Hindlimb muscle (tissue), 1 donor: ENCODE data around the gene PAPSS1. TPM values are rescaled to one million over a fixed set of nuclear protein-coding genes. Genes with fewer than 3 reads are reported as not detected.
"Not testable (repeated sequence)": the region's sequence is repeated elsewhere in the genome, so short reads cannot be mapped to it uniquely, and the experiment has no call there.

Source experiments
- DNase-seq: peaks from one replicate; pipeline ENCODE4 v3.0.0-alpha.2; 2013
- polyA plus RNA-seq: library from polyadenylated mRNA; unstranded; fragments of 120-200 nt; gene quantifications from one replicate; pipeline ENCODE4 v1.2.1, GENCODE V29; 2013; ENCODE audit not compliant: insufficient read length

Gene PAPSS1
- polyA plus RNA-seq = 54.2 TPM

- DNase-seq = peak; percentile 100
Measured at GRCh38 chr4:107719922-107720722, at the start of gene PAPSS1. TSS of gene PAPSS1 (minus strand) at chr4:107720234. CDS start at chr4:107720179, 55 bp downstream.

- no peak for DNase-seq
Measured at GRCh38 chr4:107760281-107760947, 40.4 kb upstream of the PAPSS1 start.

- no peak for DNase-seq
Measured at GRCh38 chr4:107757864-107758476, 37.9 kb upstream of the PAPSS1 start.

- no peak for DNase-seq
Measured at GRCh38 chr4:107757283-107757682, 37.2 kb upstream of the PAPSS1 start.

- DNase-seq = no peak
Measured at GRCh38 chr4:107755841-107756356, 35.9 kb upstream of the PAPSS1 start.

DNA sequence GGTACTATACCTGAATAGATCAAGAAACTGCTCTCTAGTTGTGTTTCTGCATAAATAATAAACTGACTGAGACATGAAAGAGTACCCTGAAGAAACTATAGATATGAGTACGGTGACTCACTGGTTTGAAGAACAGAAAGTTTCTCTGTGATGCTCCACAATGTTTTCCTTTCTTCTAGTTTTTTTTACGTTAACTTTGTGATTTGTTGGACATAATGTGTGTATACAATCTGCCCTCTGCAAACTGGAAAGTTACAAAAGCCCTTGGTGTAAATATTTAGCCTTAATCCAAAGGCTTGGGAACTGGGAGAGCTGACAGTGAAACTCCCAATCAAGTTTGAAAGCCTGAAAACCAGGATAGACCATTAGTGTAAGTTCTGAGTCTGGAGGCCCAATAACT is 31.6 kb upstream of the PAPSS1 start:
- DNase-seq = no peak

GRCh38 chr4:107747748-107748486 is 27.9 kb upstream of the PAPSS1 start:
- no peak for DNase-seq

DNA sequence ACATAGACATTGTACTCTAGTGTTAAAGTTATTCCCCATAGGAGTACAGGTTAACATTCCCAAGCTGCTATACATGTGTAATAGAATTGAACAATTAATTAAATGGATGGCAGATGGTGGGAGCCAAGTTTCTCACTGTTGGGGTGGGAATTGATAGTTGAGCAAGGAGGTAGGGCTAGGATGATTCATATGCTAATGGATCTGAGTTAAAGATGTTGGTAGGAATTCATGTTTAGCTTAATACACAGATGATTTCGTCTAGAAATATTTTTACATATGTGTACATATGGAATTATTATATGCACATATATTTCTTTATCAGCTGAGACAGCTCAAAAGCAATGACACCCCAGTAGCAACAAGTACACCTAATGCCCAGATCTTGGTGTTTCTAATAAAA is 26.1 kb upstream of the PAPSS1 start:
- no peak for DNase-seq

- DNase-seq = no peak
Measured at GRCh38 chr4:107744532-107744931, 24.5 kb upstream of the PAPSS1 start.

DNA sequence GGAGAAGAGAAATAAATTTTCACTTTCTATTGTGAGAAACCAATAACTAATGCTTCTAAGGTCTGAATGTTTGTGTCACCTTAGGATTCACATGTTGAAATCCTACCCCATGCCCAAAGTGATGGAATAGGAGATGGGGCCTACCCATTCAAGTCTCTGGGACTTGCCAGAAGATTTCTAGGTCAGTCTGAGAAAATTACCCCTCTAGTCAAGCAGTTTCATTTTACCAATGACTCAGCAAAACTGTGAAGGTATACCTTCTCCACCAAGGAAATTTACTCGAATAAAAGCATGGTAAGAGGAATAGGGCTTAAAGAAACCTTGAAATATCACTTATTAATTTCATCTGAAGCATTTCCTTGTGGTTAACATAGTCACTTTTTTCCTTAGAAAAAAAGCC is 23.5 kb upstream of the PAPSS1 start:
- no peak for DNase-seq

DNA sequence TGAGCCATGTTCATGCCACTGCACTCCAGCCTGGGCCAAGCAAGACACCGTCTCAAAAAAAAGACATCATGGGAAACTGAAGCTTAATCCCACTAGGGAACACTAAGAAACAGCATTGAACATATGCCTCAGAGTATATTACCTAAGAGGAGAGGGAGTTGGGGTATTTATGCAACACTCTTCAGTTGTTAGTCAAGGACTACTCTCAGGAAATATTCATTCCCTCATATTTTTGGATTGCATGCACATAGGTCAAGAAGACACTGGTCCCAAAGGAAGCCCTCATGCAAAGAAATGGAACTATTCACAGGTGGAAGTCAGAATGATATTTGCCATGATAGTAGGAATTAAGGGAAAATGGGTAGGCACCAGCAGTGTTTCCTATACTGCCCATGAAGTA is 22.8 kb upstream of the PAPSS1 start:
- DNase-seq = no peak

- DNase-seq = no peak
Measured at GRCh38 chr4:107742196-107742595, 22.2 kb upstream of the PAPSS1 start.

- peak; percentile 38 for DNase-seq
Measured at GRCh38 chr4:107740950-107741701, 21.1 kb upstream of the PAPSS1 start.

DNA sequence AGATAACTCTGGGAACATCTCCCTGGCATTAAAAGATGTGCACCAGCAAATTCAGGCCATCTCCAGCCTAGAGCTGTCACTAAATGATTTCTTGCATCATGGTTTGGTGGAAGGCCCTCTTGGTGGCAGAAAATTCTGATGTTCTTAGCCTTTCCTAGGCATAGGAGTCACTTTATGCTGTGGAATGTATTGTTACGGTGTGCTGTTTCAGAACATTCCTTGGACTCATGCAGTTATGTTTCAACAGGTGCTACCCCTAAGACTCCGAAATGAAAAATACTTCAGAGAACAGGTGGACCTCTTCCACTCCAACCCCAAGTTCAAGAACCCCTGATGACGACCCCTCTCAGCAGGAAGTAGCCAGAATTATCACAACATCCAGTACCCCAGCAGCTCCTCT is 20.3 kb upstream of the PAPSS1 start:
- DNase-seq = no peak

DNA sequence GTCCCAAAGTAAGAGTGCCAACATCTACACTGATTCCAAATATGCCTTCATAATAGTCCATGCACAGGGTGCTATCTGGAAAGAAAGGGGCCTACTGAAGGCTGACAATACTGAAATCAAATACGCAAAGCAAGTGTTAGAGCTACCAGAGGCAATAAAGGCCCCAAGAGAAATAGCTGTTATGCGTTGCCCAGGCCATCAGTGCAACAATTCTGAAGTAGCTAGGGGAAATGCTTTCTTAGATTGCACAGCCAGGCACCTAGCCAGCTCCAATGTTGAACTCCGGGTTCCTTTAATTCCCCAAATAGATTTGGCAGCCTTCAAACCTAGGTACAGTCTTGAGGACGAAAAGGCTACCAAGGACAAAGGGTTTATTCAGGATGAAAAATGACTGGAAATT is 17.4 kb upstream of the PAPSS1 start:
- no peak for DNase-seq

GRCh38 chr4:107736924-107737448 is 17.0 kb upstream of the PAPSS1 start:
- no peak for DNase-seq

- DNase-seq = no peak
Measured at GRCh38 chr4:107736037-107736436, 16.0 kb upstream of the PAPSS1 start.

DNA sequence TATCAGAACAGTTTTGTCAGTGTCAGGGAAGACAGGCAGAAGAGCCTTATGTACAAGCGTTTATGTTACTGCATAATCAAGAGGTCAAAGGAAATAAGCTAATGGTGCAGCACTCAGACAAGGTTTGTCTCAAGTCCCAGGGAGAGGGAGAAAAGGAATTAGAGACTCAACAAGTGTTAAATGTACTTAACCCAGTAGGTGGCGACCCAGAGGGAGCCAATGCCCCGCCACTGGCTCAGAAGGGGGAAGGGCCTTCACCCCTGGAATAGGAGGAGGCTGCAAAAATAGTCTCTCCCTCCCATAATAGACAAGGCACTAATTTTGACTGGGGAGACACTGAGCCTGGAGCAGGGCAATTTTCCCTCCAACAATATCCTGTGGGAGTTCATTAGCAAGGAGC is 14.1 kb upstream of the PAPSS1 start:
- DNase-seq = no peak

- DNase-seq = peak; percentile 26
Measured at GRCh38 chr4:107733431-107733925, 13.4 kb upstream of the PAPSS1 start.

- DNase-seq = not testable (repeated sequence)
Measured at GRCh38 chr4:107729050-107729449, 9.0 kb upstream of the PAPSS1 start.
